ENCODE data around the gene COQ2.
A peak's percentile ranks its signal among the peaks of the same experiment; 100 is the strongest.
"Not testable (repeated sequence)": the region's sequence is repeated elsewhere in the genome, so short reads cannot be mapped to it uniquely, and the experiment has no call there.

Gene COQ2

GRCh38 chr4:83285055-83285407, 433 bp upstream of the COQ2 start:
- no peak for DNase-seq (ENCODE audit: low read depth in 2 of 2, low spot score in 1 of 2)

GRCh38 chr4:83283181-83283580, 1.4 kb downstream of the COQ2 start:
- DNase-seq (ENCODE audit: low read depth in 2 of 2, low spot score in 1 of 2), result no peak

- peak in 1 of 2 donors; percentile 30 for DNase-seq (ENCODE audit: low read depth in 2 of 2, low spot score in 1 of 2)
Observed at GRCh38 chr4:83282049-83282535, 2.5 kb downstream of the COQ2 start.

GRCh38 chr4:83281307-83281706, 3.3 kb downstream of the COQ2 start:
- no peak for DNase-seq (ENCODE audit: low read depth in 2 of 2, low spot score in 1 of 2)

DNA sequence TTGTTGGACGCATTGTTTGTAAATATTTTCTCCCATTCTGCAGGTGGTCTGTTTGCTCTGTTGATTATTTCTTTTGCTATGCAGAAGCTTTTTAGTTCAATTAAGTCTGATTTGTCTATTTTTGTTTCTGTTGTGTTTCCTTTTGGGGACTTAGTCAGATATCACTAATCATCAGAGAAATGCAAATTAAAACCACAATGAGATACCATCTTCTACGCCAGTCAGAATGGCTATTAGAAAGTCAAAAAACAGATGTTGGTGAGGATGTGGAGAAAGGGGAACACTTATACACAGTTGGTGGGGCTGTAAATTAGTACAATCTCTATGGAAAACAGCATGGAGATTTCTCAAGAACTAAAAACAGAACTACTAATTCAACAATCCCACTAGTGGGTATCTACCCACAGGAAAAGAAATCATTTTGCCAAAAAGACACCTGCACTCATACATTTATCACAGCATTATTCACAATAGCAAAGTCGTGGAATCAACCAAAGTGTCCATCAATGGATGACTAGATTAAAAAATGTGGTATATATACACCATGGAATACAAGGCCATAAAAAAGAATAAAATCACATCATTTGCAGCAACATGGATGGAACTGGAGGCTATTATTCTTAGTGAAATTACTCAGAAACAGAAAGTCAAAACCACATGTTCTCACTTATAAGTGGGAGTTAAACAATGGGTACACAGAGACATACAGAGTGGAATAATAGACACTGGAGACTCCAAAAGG, 8.1 kb downstream of the COQ2 start:
- no peak for DNase-seq (ENCODE audit: low read depth in 2 of 2, low spot score in 1 of 2)

- DNase-seq (ENCODE audit: low read depth in 2 of 2, low spot score in 1 of 2), result not testable (repeated sequence)
Observed at GRCh38 chr4:83273926-83274325, 10.7 kb downstream of the COQ2 start.

DNA sequence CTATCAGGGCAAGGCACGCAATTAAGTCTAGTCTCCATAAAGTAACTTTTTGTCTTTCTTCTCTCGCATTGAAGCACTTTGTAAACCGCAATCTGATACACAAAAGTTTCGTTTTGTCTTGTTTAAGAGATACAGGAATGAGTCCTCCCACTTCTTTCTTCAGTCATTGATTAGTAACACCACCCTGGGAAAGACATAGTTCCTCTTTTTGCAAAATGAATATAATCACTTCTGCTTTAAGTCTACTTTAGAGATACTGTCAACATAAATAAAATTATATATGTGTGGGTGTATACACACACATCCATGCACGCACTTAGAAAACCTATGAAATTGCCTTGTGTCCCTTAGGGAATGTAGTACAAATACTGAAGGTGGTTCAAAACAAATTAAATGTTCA, 11.7 kb downstream of the COQ2 start:
- no peak for DNase-seq (ENCODE audit: low read depth in 2 of 2, low spot score in 1 of 2)

DNA sequence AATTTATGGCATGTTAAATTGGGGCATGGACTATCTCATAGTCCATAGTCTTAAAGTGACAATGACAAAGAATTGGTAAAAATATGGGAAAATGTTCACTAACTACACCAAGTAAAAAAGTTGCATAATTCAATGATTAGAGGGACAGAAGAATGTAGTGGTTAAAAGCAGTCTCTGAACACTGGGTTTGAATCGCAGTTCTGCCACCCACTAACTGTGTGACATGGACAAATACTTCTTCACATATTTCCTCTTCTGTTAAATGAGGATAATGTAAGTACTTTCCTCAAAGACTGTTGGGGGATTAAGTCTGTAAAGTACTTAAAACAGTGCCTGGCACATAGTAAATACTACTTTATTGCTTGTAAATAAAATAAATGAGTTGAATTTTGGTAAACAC, 15.3 kb downstream of the COQ2 start:
- DNase-seq (ENCODE audit: low read depth in 2 of 2, low spot score in 1 of 2), result no peak

DNA sequence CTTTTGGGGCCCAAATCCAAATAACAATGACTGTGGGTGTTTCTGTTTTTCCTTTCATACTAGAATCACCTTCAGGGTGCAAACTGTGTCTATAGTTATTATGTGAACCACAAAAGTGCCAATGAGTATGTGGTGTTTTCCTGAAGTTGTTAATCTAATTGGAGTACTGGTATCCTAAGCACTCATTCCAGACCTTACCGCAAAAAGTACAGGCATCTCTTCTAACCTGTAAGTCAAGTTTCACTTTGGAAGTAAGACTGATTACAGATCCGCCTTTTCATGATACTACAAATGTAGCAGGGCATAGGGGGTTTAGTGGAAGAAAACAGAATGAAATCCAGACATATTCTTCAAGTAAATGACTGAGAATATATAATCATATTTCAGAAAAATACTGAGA, 16.1 kb downstream of the COQ2 start:
- no peak for DNase-seq (ENCODE audit: low read depth in 2 of 2, low spot score in 1 of 2)

GRCh38 chr4:83267830-83268475, 16.6 kb downstream of the COQ2 start:
- DNase-seq (ENCODE audit: low read depth in 2 of 2, low spot score in 1 of 2), result no peak

DNA sequence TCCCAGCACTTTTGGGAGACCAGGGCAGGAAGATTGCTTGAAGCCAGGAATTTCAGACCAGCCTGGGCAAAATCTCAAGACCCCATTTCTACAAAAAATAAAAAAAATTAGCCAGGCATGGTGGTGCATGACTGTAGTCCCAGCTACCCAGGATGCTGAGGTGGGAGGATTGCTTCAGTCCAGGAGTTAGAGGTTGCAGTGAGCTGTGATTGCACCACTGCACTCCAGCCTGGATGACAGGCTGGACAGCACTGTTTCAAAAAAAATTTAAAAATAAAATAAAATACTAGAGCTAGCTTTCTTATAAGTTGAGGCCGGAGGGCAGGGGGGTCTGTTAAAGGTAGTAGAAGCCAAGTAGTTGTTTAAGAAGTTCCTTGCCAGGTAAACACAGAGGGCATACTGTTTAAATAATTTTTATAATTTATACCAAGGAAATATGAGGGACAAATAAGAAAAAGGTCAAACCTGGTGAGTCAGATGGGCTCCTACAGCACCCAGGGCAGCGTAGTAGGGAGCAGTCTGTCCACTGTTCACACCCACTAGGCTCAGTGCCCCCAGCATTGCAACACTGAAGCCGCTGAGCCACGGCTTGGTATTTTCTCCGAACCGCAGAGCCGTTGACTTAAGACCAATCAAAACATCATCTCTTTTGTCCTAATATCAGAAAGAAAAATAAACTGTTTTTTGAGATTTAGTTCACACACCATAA, 17.3 kb downstream of the COQ2 start:
- DNase-seq (ENCODE audit: low read depth in 2 of 2, low spot score in 1 of 2), result no peak

DNA sequence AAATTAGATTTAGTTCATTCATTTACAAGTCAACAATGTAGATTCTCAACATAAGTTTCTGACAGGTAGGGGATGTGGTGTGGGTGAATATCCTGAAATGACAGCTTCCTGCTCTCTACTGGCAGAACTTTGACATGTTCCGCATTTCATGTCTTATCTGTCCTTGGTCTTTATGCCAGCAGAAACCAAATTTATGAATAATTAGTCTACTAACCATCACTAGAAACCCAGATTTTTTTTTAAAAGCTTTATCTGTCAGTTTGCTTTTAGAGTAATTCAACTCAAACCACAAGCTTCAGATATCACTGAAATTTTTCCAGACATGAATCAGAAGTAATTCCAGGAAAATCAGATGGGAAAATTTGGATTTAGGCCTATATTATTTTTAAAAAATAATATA, 17.9 kb downstream of the COQ2 start:
- DNase-seq (ENCODE audit: low read depth in 2 of 2, low spot score in 1 of 2), result no peak

- no peak for DNase-seq (ENCODE audit: low read depth in 2 of 2, low spot score in 1 of 2)
Observed at GRCh38 chr4:83263106-83263505, 21.5 kb downstream of the COQ2 start.

DNA sequence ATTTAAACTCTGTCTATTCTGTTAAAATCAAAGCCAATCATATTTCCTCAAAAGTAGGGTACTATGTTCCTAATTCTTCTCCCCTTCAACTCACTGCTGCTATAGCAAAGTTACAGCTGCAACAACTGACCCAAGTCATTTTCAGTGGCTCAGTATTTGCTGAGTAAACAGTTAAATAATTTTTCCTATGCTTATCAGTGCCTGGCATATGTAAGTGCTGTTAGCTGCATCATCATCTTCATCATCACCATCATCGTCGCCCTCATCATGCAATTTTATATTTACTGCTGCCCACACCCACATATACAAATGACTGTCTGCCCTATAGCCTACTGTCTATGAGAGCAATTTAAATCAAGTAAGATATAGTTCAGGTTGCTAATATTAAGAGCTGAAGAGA, 21.9 kb downstream of the COQ2 start:
- DNase-seq (ENCODE audit: low read depth in 2 of 2, low spot score in 1 of 2), result no peak

DNA sequence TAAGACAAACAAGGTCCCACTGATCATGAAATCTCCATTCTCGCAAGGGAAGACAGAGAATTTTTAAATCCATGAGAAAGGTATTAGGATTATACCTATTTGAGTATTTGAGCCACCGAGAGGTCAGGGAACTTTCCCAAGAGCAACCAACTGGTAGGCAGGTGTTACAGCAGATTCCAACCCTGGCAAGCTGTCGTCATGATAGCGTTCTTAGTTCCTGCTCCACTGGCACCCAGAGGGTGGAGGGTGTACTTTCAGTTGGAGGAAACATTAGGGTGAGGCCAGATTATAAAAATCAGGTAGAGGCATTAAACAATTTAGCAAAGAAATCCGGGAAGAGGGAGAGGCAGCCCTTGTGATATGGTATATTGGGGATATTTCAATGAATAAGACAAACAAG, 23.3 kb downstream of the COQ2 start:
- DNase-seq (ENCODE audit: low read depth in 2 of 2, low spot score in 1 of 2), result no peak

GRCh38 chr4:83259586-83259985, 25.0 kb downstream of the COQ2 start:
- DNase-seq (ENCODE audit: low read depth in 2 of 2, low spot score in 1 of 2), result no peak

DNA sequence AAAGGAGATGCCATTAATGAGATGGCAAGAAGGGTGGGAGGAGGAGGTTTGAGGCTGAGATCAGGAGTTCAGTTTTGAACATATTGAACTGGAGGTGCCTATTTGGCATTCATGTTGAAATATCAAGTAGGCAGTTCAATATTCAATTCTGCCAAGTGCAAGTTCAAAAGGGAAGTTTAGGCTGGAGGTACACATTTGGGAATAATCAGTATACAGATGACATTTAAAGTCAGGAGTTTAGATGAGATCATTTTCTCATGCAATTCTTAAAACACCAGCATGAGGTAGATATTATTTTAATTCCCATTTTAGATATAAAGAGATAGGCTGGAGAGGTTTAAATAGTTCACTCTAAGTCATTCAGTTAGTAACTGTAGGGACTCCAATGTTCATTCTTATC, 26.1 kb downstream of the COQ2 start:
- no peak for DNase-seq (ENCODE audit: low read depth in 2 of 2, low spot score in 1 of 2)

DNA sequence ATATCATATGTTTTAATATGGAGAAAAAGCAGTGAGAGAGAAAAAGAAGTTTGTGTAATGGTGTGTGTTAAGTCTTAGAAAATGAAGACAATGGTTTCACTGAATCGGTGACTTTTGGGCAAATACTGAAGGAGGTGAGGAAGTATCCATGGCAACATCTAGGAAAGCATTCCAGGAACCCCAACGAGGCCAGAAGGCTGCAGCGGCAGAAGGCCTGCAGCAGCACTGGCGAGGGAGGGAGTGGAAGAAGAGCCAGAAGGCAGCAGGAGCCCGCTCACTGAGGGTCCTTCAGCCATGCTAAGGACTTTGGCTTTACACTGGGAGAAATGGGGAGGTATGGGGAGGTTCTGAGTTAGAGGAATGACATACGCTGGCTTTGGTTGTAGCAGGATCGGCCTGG, 26.8 kb downstream of the COQ2 start:
- DNase-seq (ENCODE audit: low read depth in 2 of 2, low spot score in 1 of 2), result no peak

DNA sequence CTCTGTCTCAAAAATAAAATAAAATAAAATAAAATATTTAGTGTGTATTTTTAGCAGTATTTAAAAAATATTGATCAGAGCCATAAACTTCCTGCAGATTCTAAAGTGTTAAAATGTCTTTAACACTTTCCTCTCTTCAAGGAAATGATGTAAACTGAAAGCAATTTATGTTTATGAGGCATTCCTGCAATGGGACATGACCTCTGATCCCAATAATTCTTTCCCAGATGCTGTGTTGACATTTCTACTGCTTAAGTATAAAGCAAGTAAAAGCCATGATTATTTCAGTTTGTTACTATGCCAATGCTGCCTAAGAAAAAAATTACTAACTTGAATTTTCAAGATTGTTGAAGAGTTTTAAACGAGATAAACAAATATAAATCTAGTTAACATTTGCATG, 29.0 kb downstream of the COQ2 start:
- DNase-seq (ENCODE audit: low read depth in 2 of 2, low spot score in 1 of 2), result no peak

- peak; percentile 27 to 32 for DNase-seq (ENCODE audit: low read depth in 2 of 2, low spot score in 1 of 2)
Observed at GRCh38 chr4:83252782-83253405, 31.7 kb downstream of the COQ2 start.

DNA sequence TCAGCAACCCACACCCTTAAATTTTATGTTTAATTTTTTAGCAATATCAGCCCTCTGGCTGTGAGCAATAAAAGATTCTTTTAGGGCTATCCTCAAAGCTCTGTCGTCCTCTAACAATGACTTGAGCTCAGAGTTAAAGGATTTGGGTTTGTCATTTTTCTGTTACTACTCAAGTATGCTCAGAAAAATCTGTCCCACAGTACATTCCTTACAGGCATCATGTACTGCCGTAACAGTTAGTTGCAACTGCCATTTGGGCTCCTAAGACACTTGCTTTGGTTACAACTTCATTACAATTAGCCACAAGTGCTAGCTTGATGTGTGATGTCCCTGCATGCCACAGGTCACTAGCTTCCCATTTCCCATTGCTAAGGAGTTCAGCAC, 33.2 kb downstream of the COQ2 start:
- DNase-seq (ENCODE audit: low read depth in 2 of 2, low spot score in 1 of 2), result no peak

Measured in stimulated activated CD8-positive, alpha-beta memory T cell treated with anti-CD3 and anti-CD28 coated beads, Interleukin-4, amount 100 ng/mL, for 4 hours (primary cell).